ENCODE data around the gene MDH1B. TPM values are rescaled to one million over a fixed set of nuclear protein-coding genes. Genes with fewer than 3 reads are reported as not detected.

MDH1B gene
- total RNA-seq: 0.43 and 3.9 TPM in 2 replicates

GRCh38 chr2:206765242-206766056, at the start of gene MDH1B, which contains the start of gene FASTKD2:
MDH1B (minus strand) TSS chr2:206765328; CDS start chr2:206765271, 57 bp downstream.
FASTKD2 (plus strand) TSS chr2:206765606; CDS start chr2:206766694, 1,088 bp downstream.

GRCh38 chr2:206718296-206718695, 46.8 kb downstream of the MDH1B start, which contains the start of gene DYTN:
DYTN (minus strand) TSS chr2:206718396; CDS start chr2:206718279, 117 bp downstream.

Small RNAs within 50 kb of the gene (small RNA-seq; reads per million reads assigned to genes)
- gene MIR3130-2: not detected
- gene RF00019: not detected

Other genes with a start within 250 kb of the MDH1B start
- gene FAM237A, start 122.8 kb downstream of the MDH1B start, total RNA-seq: not detected in 2 replicates
- not detected in 2 replicates for gene DYTN, start 46.9 kb downstream of the MDH1B start, total RNA-seq
- 29.8 and 42.6 TPM in 2 replicates for gene FASTKD2, start 278 bp upstream of the MDH1B start, total RNA-seq
- gene CPO, start 174.2 kb upstream of the MDH1B start, total RNA-seq: not detected in 2 replicates